ENCODE measurements around the gene PDZRN4.

- TF ChIP-seq CTCF (IDR thresholded peaks at IDR 0.05) (no peak), POLR2A (IDR thresholded peaks at IDR 0.05) (no peak)
Measured at GRCh38 chr12:41293461-41293860, 105.3 kb downstream of the PDZRN4 start.
